SK-N-SH treated with all-trans-retinoic acid at 6 μM for 48 hours (cell line): ENCODE measurements around the gene RPS6KA2.

Source experiments
- ATAC-seq: fragments of 200-7000 bp; cut with Tn5 transposase; 3 replicates; pipeline ENCODE4 v1.9.1; 2020; ENCODE audit warnings: mild to moderate bottlenecking, moderate library complexity
- ARNTL ChIP-seq: fragments of 450-650 bp; formaldehyde crosslinking; IDR thresholded peaks from 2 replicates; pipeline ENCODE4 v1.5.0; 2020; ENCODE audit warnings: low read depth, mild to moderate bottlenecking, moderate library complexity, borderline replicate concordance
- BACH2 ChIP-seq: fragments of 250-450 bp; sonication (Bioruptor Pico); IDR thresholded peaks from 2 replicates; pipeline ENCODE4 v1.9.0; 2021; ENCODE audit warnings: mild to moderate bottlenecking, borderline replicate concordance
- CSDC2 ChIP-seq: fragments of 250-450 bp; sonication (Bioruptor Pico); IDR thresholded peaks from 2 replicates; pipeline ENCODE4 v1.5.0; 2020; ENCODE audit warnings: mild to moderate bottlenecking, moderate library complexity
- ESRRG ChIP-seq: fragments of 250-450 bp; sonication (Bioruptor Pico); IDR thresholded peaks from 2 replicates; pipeline ENCODE4 v1.6.1; 2021; ENCODE audit warnings: mild to moderate bottlenecking
- GLIS3 ChIP-seq: fragments of 250-450 bp; sonication (Bioruptor Pico); IDR thresholded peaks from 2 replicates; pipeline ENCODE4 v1.5.0; 2020; ENCODE audit warnings: mild to moderate bottlenecking, moderate library complexity
- ISL1 ChIP-seq: fragments of 250-450 bp; sonication (Bioruptor Pico); IDR thresholded peaks from 2 replicates; pipeline ENCODE4 v2.1.2; 2022; ENCODE audit warnings: mild to moderate bottlenecking, moderate library complexity
- OSR1 ChIP-seq: fragments of 250-450 bp; sonication (Bioruptor Pico); IDR thresholded peaks from 2 replicates; pipeline ENCODE4 v1.8.0; 2022; ENCODE audit warnings: moderate library complexity, mild to moderate bottlenecking, inconsistent platforms
- PPARA ChIP-seq: fragments of 250-450 bp; sonication (Bioruptor Pico); IDR thresholded peaks from 2 replicates; pipeline ENCODE4 v1.5.0; 2020; ENCODE audit warnings: mild to moderate bottlenecking, borderline replicate concordance
- RARB ChIP-seq: fragments of 250-450 bp; sonication (Bioruptor Pico); IDR thresholded peaks from 2 replicates; pipeline ENCODE4 v1.8.0; 2021; ENCODE audit warnings: mild to moderate bottlenecking, moderate library complexity
- SNAI2 ChIP-seq: fragments of 250-450 bp; sonication (Bioruptor Pico); IDR thresholded peaks from 2 replicates; pipeline ENCODE4 v1.5.0; 2020; ENCODE audit warnings: mild to moderate bottlenecking, moderate library complexity
- TCF4 ChIP-seq: fragments of 250-450 bp; sonication (Bioruptor Pico); IDR thresholded peaks from 2 replicates; pipeline ENCODE4 v1.8.0; 2021; ENCODE audit warnings: mild to moderate bottlenecking, moderate library complexity, borderline replicate concordance
- TOX ChIP-seq: fragments of 250-450 bp; sonication (Bioruptor Pico); IDR thresholded peaks from 2 replicates; pipeline ENCODE4 v1.8.0; 2021; ENCODE audit warnings: mild to moderate bottlenecking, moderate library complexity, borderline replicate concordance
- ZC3H10 ChIP-seq: fragments of 250-450 bp; sonication (Bioruptor Pico); IDR thresholded peaks from 2 replicates; pipeline ENCODE4 v1.5.1; 2021; ENCODE audit warnings: mild to moderate bottlenecking, moderate library complexity
- ZFP3 ChIP-seq: fragments of 250-450 bp; sonication (Bioruptor Pico); IDR thresholded peaks from 2 replicates; pipeline ENCODE4 v1.5.0; 2020; ENCODE audit warnings: mild to moderate bottlenecking, moderate library complexity
- ZFP30 ChIP-seq: fragments of 450-650 bp; formaldehyde crosslinking; IDR thresholded peaks from 2 replicates; pipeline ENCODE4 v1.5.0; 2022; ENCODE audit warnings: mild to moderate bottlenecking, moderate library complexity
- ZNF565 ChIP-seq: fragments of 450-650 bp; formaldehyde crosslinking; conservative IDR thresholded peaks from 2 replicates; pipeline ENCODE4 v1.5.0; 2020; ENCODE audit warnings: low read depth, mild to moderate bottlenecking, moderate library complexity
- ZNF70 ChIP-seq: fragments of 450-650 bp; formaldehyde crosslinking; IDR thresholded peaks from 2 replicates; pipeline ENCODE4 v1.5.0; 2020; ENCODE audit warnings: mild to moderate bottlenecking, moderate library complexity
- ZNF8 ChIP-seq: fragments of 450-650 bp; formaldehyde crosslinking; IDR thresholded peaks from 2 replicates; pipeline ENCODE4 v1.5.0; 2020; ENCODE audit warnings: mild to moderate bottlenecking, moderate library complexity
- TF ChIP-seq, protein P1 (sequence below): fragments of 250-450 bp; sonication (Bioruptor Pico); IDR thresholded peaks from 2 replicates; pipeline ENCODE4 v1.5.1; 2021; ENCODE audit warnings: mild to moderate bottlenecking, moderate library complexity
- TF ChIP-seq, protein P2 (sequence below): fragments of 250-450 bp; sonication (Bioruptor Pico); IDR thresholded peaks from 2 replicates; pipeline ENCODE4 v1.5.0; 2020; ENCODE audit warnings: mild to moderate bottlenecking, moderate library complexity
- TF ChIP-seq, protein P3 (sequence below): fragments of 250-450 bp; sonication (Bioruptor Pico); IDR thresholded peaks from 2 replicates; pipeline ENCODE4 v1.8.0; 2021; ENCODE audit warnings: low read depth, mild to moderate bottlenecking, moderate library complexity, borderline replicate concordance
- TF ChIP-seq, protein P4 (sequence below): fragments of 250-450 bp; sonication (Bioruptor Pico); IDR thresholded peaks from 2 replicates; pipeline ENCODE4 v1.5.1; 2020; ENCODE audit warnings: low read depth, mild to moderate bottlenecking, moderate library complexity

Gene RPS6KA2

DNA sequence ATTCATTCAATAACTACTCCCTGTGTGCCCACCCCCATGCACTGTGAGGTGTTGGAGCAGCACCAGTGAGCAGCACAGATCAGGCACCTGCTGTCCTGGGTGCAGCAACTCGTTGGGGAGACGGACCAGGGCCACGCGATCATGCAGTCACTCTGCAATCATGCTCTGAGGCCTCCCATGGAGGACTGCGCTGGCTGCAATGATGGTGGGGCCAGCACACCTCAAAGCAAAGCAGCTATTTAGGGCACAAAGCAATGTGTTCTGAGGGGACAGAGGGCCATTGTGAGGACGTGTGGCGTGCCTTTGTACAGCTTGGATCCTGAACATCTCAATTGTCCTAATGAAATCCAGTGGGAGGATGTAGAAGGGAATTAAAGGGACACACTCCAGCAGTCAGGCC is 203.3 kb downstream of the RPS6KA2 start:
- no peak for TF ChIP-seq ARNTL (CRISPR knock-in tag)
- TF ChIP-seq ZC3H10 = no peak
- TF ChIP-seq ZNF565 (CRISPR knock-in tag) = no peak
- no peak for TF ChIP-seq CSDC2 (CRISPR knock-in tag)
- no peak for TF ChIP-seq RARB (CRISPR knock-in tag)
- no peak for TF ChIP-seq ZNF8 (CRISPR knock-in tag)
- no peak for TF ChIP-seq PPARA
- TF ChIP-seq, protein P1, sequence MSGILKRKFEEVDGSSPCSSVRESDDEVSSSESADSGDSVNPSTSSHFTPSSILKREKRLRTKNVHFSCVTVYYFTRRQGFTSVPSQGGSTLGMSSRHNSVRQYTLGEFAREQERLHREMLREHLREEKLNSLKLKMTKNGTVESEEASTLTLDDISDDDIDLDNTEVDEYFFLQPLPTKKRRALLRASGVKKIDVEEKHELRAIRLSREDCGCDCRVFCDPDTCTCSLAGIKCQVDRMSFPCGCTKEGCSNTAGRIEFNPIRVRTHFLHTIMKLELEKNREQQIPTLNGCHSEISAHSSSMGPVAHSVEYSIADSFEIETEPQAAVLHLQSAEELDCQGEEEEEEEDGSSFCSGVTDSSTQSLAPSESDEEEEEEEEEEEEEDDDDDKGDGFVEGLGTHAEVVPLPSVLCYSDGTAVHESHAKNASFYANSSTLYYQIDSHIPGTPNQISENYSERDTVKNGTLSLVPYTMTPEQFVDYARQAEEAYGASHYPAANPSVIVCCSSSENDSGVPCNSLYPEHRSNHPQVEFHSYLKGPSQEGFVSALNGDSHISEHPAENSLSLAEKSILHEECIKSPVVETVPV (CRISPR knock-in tag) = no peak
- no peak for TF ChIP-seq ISL1 (CRISPR knock-in tag)
- TF ChIP-seq, protein P2, sequence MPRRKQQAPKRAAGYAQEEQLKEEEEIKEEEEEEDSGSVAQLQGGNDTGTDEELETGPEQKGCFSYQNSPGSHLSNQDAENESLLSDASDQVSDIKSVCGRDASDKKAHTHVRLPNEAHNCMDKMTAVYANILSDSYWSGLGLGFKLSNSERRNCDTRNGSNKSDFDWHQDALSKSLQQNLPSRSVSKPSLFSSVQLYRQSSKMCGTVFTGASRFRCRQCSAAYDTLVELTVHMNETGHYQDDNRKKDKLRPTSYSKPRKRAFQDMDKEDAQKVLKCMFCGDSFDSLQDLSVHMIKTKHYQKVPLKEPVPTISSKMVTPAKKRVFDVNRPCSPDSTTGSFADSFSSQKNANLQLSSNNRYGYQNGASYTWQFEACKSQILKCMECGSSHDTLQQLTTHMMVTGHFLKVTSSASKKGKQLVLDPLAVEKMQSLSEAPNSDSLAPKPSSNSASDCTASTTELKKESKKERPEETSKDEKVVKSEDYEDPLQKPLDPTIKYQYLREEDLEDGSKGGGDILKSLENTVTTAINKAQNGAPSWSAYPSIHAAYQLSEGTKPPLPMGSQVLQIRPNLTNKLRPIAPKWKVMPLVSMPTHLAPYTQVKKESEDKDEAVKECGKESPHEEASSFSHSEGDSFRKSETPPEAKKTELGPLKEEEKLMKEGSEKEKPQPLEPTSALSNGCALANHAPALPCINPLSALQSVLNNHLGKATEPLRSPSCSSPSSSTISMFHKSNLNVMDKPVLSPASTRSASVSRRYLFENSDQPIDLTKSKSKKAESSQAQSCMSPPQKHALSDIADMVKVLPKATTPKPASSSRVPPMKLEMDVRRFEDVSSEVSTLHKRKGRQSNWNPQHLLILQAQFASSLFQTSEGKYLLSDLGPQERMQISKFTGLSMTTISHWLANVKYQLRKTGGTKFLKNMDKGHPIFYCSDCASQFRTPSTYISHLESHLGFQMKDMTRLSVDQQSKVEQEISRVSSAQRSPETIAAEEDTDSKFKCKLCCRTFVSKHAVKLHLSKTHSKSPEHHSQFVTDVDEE (CRISPR knock-in tag) = no peak
- TF ChIP-seq TCF4 = no peak
- TF ChIP-seq, protein P3, sequence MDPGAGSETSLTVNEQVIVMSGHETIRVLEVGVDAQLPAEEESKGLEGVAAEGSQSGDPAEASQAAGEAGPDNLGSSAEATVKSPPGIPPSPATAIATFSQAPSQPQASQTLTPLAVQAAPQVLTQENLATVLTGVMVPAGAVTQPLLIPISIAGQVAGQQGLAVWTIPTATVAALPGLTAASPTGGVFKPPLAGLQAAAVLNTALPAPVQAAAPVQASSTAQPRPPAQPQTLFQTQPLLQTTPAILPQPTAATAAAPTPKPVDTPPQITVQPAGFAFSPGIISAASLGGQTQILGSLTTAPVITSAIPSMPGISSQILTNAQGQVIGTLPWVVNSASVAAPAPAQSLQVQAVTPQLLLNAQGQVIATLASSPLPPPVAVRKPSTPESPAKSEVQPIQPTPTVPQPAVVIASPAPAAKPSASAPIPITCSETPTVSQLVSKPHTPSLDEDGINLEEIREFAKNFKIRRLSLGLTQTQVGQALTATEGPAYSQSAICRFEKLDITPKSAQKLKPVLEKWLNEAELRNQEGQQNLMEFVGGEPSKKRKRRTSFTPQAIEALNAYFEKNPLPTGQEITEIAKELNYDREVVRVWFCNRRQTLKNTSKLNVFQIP (CRISPR knock-in tag) = no peak
- TF ChIP-seq ESRRG (CRISPR knock-in tag) = no peak
- no peak for TF ChIP-seq ZNF70 (CRISPR knock-in tag)
- no peak for TF ChIP-seq BACH2
- TF ChIP-seq, protein P4, sequence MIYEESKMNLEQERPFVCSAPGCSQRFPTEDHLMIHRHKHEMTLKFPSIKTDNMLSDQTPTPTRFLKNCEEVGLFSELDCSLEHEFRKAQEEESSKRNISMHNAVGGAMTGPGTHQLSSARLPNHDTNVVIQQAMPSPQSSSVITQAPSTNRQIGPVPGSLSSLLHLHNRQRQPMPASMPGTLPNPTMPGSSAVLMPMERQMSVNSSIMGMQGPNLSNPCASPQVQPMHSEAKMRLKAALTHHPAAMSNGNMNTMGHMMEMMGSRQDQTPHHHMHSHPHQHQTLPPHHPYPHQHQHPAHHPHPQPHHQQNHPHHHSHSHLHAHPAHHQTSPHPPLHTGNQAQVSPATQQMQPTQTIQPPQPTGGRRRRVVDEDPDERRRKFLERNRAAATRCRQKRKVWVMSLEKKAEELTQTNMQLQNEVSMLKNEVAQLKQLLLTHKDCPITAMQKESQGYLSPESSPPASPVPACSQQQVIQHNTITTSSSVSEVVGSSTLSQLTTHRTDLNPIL = no peak
- TF ChIP-seq ZFP3 (CRISPR knock-in tag) = no peak
- no peak for TF ChIP-seq SNAI2 (CRISPR knock-in tag)
- no peak for TF ChIP-seq GLIS3 (CRISPR knock-in tag)
- no peak for TF ChIP-seq TOX (CRISPR knock-in tag)
- no peak; the same call in 2 of the 3 replicates for ATAC-seq

DNA sequence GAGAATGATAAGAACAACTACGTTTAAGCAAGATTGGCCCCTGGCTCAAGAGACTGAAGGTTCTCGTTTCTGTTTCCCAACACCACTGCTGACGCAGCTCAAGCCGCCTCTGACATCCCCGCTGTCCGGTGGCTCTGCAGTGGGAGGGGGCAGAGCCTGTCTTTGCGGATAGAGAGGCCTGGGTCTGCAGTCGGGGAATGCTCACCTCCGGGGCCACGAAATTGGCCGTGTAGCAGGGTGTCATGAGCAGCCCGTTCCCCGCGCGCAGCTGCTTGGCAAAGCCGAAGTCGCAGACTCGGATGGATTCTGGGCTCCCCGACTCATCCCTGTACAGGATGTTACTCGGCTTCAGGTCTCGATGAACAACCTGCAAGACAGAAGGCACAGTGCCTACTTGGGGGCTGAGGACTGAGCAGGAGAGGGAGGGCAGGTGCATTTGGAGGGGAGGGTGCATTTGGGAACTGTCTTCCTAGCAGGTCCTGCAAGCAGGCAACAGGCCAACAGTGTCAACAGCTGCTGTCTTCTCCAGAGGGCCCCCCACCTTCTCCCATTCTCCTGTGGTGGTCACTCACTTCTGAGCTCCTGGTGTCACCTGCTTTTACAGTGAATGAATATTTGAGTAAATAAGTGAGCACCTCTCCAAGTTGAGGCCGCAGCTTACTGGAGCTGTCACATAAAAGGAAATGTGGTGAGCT is 203.9 kb downstream of the RPS6KA2 start:
- TF ChIP-seq, protein P3 (CRISPR knock-in tag) = no peak
- TF ChIP-seq ZFP3 (CRISPR knock-in tag) (no peak), GLIS3 (CRISPR knock-in tag) (no peak), CSDC2 (CRISPR knock-in tag) (no peak), SNAI2 (CRISPR knock-in tag) (no peak), RARB (CRISPR knock-in tag) (no peak), ARNTL (CRISPR knock-in tag) (no peak), PPARA (no peak), ZC3H10 (no peak), OSR1 (CRISPR knock-in tag) (no peak), TCF4 (no peak), ZFP30 (CRISPR knock-in tag) (no peak), ZNF70 (CRISPR knock-in tag) (no peak)
- TF ChIP-seq, protein P4 = no peak
- TF ChIP-seq, protein P2 (CRISPR knock-in tag) = no peak
- ATAC-seq = no peak
